Superior temporal gyrus (tissue), 1 donor: Measurements from ENCODE around the gene LSP1.

Source experiments
- DNase-seq: peaks from one replicate; pipeline ENCODE4 v3.0.0-alpha.2; 2016; ENCODE audit errors: extremely low spot score

The LSP1 gene

DNA sequence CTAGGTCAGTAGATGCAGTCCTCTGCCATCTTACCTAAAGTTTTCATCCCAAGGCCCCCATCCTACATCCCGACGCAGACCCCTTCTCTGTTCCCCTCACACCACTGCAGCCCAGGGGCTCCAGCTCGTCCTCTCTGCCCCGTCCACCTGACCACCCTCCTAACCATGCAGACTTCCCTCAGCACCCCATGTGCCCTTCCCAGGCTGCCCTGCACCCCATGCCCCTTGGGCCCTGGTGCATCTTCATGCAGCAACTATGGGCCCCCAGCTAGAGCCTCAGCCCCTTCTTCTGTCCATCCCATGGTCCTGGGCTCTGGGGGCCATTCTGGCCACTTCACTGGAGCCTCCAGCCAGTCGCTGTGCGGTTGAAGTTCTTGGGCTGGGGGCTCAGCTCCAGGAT lies 35.9 kb downstream of the LSP1 start:
- DNase-seq = no peak

DNA sequence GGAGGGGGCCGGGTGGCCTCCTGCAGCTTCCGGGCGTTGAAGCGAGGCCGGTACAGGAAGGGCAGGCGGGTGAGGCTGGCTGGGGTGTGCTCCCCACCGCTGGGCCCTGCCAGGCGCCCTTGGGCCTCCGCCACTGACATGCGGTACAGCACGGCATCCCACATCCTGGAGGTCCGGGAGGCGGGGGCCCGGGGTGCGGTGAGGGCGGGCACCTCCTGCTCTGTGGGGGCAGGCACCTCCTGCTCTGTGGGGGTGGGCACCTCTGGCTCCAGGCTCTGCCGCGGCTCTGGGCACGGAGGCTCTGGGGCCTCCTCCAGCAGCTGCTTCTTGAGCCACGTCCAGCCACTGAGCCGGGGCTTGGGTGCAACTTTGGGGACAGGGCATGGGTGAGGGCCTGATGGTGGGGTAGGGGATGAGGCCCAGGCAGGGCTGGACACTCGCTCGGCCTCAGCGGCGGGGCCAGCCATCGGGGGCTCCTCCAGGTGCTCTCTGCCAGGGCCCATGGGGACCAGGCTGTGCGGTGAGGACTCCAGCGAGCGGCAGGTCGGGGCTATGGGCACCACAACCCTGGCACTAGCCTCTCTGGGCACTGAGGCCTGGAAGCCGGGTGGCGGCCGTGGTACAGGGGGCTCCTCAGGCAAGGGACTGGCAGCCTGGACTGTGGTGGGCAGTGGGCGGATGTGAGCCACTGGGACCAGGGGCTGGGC lies 36.5 kb downstream of the LSP1 start:
- DNase-seq = no peak

DNA sequence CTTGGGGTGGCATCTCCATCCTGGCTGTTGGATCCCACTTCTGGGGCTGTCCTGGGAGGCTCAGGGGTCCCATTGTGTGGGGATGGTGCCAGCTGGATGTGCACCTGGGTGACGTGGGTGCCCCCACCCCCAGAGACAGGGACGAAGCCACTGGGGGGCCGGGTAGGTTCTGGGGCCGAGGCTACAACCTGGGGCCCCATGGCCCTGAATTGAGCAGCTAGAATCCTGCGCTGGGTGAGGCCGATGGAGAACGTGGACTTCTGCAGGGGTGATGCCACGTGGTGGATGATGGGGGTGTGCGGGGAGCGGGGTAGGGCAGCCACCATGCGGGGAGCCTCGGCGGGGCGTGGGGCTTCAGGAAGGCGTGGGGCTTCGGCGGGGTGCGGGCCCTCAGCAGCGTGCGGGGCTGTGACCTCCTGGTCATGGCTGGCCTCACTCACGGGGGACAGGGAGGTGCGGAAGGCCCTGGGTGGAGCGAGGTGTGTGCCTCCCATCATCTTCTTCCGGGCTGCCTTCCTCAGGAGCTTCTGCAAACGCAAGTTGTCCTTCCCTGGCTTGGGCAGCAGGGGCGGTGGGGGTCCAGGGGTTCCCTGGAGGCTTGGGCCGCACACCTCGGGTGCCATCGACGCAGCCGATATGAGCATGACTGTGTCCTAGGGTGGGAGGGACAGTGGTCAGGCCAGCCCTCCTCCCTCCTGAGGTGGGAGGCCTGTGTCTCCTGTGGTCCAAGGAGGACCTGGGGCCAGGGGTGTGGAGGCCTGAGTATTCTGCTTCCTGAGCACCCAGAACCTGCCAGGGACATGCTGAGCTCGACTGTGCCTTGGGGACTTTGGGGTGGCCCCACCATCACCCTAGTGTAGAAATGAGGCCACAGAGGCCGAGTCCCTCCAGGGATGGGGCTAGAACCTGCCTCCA lies 37.3 kb downstream of the LSP1 start:
- no peak for DNase-seq

DNA sequence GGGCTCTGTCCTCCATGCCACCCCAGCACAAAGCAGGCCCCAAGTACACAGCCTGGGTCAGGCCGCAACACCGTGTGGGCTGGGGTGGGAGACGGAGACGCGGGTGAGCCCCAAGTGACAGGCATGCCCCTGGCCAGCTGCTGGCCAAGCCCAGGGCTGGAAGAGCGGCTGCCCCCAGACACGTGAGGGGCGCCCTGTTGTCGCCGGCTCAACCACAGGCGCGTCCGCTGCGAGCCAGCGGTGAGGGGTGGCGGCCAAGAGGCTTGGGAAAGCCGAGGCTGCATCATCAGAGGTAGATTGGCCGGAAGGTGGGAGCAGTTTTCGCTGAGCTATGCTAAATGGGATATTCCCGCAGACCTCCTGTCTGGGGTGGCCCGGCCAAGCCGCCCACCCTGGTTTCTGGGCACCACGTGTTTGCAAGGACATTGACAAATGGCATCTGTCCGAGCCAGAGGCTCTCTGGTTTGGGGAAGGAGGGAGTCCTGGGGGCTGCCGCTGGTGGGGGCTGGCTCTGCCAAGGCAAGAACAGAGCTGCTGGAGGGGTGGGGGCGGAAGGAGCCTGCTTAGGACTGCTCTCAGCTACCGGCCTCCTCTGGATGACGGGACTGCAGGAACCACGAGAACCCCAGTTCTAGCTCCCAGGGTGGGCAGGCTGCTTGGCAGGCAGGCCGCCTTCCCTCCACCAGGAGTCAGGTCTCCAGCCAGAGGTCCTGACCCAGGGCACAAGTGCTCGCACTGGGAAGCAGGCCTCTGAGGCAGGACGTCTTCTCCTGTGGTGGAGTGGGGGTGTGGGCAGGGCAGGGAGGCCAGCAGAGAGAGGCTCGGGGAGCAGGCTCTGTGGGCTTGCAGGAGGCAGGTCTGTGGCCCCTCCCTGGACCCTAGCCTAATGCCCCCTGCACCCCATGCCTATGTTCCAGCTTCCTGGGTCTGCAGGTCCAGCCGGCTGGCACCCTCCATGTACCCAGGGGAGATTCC lies 38.3 kb downstream of the LSP1 start:
- DNase-seq = no peak

DNA sequence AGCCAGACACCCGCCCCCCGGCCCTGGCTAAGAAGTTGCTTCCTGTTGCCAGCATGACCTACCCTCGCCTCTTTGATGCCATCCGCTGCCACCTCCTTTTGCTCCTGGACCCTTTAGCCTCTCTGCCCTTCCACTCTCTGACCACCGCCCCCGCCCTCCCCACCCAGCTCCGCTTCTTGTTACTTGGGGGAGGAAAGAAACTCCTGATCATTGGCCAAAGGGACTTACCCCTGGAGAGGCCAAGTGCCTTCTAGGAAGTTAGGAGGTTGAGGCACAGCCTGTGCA lies 38.9 kb downstream of the LSP1 start, which contains the start of gene PRR33:
Gene PRR33 (minus strand): TSS at position 65 of the 285 bp plus-strand sequence. CDS start 1,311 bp downstream, outside the sequence.
- no peak for DNase-seq

DNA sequence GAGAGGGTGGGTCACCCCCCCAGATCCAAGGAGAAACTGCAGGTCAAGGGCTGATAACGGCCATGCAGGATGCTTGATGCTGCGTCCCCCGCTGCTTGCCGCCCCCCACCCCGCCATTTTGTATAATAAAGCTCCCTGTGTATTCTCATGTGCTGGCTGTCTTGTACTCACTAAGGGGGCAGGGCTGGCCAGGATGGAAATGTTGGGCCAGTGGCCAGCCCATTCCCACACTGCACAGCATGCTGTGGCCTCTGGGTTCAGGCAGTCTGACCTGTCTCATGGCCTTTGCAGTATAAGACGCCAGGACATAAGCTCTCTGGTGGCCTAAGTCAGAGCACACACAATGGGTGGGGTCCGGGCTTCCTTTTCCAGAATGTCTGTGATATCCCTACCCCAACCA lies 39.2 kb downstream of the LSP1 start:
- DNase-seq = no peak

DNA sequence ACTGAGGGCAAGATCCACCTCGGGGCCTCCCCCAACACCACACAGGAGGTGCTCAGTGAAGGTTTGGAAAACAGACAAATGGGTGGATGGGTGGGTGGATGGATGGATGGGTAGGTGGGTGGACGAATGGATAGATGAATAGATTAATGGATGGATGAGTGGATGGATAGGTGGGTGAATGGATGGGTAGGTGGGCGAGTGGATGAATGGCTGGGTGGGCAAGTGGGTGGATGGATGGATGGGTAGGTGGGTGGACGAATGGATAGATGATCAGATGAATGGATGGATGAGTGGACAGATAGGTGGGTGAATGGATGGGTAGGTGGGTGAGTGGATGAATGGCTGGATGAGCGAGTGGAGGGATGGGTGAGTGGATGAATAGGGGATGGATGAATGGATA lies 39.7 kb downstream of the LSP1 start:
- DNase-seq = no peak

DNA sequence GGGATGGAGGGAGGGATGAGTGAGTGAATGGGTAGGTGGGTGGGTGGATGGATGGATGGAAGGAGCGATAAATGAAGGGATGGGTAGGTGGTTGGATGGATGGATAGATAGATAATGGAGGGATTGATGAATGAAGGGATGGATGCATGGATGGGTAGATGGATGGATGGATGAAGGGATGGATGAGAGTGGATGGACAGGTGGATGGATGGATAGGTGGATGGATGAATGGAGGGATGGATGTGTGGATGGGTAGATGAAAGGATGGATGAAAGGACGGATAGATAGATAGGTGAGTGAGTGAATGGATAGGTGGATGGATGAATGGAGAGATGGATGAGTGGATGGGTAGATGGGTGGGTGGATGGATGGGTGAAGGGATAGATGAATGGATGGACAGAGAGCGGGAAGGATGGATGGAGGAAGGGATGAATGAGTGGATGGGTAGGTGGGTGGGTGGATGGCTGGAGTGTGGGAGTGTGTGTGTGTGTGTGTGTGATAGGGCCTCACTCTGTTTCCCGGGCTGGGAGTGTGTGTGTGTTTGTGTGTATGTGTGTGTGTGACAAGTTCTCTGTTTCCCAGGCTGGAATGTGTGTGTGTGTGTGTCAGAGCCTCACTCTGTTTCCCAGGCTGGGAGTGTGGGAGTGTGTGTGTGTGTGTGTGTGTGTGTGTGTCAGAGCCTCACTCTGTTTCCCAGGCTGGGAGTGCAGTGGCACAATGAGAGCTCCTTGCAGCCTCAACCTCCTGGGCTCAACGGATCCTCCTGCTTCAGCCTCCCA lies 40.9 kb downstream of the LSP1 start:
- DNase-seq = no peak

DNA sequence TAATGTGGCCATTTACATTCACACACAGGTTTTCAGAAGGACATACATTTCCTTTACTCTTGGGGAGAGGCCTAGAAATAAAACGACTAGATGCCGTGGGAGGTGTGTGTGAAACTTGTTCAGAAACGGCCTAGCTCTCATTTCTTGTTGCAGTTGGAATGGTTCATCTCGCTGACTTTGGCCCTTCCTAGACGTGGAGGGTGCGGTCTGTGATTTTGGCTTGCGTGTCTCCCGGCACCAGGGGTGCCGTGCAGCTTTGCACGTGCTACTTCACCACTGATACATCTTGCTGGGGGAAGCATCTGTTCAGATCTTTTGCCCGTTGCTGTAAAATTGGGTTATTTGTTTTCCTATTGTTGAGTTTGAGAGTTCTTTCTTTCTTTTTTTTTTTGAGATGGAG lies 41.9 kb downstream of the LSP1 start:
- peak; percentile 43 for DNase-seq

DNA sequence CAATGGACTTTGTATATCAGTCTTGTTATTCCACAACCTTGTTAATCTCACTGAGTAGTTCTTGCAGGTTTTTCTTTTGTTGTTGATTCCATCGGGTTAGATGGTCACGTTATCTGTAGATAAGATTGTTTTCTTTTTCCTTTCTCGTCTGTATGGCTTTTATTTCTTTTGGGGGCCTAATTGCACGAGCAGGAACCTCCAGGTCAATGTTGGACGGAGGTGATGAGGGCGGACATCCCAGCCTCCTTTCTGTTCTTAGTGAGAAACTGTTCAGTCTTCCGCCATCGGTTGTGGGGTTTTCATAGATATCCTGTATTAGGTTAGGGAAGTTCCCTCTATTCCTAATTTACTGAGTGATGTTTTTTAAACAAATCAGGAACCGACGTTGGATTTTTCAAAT lies 43.6 kb downstream of the LSP1 start:
- no peak for DNase-seq

DNA sequence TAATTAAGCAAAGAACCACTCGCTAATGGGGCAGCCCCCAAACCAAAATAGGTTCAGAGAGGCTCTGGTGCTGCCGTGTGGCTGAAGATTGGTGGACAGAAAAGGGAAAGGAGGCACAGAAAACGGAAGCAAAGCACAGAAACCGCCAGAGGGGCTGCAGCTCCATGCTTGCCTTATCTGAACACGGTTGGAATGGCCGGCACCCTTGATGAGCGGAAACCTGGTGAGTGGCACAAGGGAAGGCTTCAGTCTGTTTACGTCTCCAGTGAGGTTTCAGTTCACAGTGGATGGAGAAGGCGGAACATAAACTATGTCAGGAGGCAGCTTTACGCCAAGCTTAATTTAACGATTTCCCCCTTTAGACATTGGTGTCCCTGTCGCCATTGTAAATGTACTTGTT lies 44.0 kb downstream of the LSP1 start:
- DNase-seq = no peak

DNA sequence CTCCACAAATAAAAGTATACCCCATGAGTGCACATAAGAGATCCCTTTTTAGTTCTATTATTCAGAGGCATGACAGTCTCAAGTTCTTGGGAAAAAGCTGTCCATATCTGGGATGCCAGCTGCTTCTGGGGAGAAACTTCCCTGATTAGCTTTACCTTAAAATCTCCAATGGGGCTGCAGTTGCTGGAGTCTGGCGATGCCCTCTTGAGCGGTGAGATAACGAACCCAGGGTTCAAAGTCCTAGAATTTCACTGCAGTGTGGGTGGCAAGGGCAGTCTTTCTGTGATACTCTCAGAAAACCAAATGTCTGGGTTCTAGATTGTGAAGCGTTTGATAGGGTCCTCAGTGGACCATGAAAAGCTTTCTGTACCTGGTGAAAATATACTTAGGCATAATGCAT lies 46.2 kb downstream of the LSP1 start:
- DNase-seq = no peak

DNA sequence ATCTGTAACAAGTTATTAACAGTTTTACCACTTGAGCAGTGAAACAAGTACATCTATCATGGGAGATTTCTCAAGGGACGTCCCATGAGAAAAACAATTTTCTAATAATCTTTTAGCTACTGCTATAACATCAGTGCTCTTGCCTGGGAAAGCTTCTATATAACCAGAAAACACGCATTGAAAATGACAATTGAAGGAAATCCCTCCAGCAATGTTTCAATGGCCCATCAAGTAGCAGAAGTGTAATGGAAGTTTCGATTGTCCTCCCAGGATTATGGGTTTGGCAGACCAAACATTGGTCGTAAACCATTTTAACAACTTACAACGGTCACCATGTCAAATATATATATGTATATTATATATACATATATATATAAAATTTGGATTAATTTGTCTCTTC lies 46.8 kb downstream of the LSP1 start:
- no peak for DNase-seq

DNA sequence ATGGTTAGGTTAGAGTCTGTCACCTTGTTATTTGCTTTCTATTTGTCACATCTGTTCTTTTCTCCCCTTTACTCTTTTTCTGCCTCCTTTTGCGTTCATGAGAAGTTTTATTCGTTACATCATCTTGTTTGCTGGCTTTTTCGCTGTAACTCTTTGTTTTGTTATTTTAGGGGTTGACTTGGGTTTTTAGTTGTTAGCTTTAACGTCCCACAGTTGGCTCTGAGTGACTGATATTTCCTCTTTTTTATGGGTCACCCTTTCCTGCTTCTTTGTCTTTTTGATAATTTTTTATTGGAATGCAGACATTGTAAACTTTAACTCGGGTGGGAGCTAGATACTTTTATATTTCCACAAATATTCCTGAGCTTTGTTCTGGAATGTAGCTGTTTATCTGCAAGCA lies 53.3 kb downstream of the LSP1 start:
- DNase-seq = no peak

DNA sequence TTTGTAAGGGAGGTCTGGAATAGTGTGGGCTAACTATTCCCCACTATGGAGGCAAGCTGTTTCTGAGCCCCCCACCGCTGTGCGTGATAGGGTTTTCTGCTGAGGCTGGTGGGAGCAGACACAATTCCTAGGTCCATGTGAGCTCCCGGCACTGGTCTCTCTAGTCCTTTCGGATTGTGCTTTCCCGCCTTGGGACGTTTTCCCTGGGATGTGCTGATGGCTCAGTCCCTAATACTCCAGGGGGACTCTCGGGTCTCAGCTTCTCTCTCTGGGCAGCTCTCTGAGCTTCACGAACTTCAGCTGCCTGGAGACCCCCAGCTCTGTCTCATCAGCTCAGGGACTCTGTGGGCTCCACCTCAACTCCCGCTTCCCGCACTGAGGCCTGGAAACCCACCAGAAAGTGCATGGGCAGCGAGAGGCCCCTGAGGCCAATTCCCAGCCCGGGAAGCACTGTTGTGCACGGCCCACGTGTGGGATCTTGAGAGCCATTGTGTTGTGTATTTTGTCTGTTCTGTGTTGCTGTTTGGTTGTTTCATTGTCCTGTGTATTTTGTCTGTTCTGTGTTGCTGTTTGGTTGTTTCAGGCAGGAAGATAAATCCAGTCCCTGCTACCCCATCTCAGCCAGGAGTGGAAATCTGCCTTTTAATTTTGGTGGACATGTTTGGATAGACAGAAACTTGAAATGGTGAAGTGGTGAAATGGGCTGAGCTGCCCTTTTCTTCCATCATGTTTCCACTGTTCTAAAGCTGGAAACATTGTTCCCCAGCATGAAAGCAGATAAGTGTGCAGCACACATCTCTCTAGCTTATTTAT lies 53.9 kb downstream of the LSP1 start:
- DNase-seq = no peak

DNA sequence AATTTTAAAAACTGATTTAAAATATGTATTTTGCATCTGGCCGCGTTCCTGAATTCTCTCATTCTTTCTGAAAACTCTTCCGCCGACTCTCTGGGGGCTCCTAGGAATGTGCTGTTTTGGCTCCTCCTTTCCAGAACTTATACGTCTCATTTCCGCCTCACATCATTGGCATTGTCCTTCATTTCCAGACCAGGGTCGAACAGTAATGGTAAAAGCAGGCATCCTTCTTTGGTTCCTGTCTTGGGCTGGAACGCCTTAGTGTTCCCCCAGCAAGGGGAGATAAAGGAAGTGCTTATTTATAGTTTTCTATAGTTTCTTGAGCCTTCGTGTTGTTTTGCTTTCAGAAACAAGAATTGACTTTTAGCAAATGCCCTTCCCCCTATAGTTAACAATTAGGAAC lies 55.7 kb downstream of the LSP1 start:
- DNase-seq = no peak

DNA sequence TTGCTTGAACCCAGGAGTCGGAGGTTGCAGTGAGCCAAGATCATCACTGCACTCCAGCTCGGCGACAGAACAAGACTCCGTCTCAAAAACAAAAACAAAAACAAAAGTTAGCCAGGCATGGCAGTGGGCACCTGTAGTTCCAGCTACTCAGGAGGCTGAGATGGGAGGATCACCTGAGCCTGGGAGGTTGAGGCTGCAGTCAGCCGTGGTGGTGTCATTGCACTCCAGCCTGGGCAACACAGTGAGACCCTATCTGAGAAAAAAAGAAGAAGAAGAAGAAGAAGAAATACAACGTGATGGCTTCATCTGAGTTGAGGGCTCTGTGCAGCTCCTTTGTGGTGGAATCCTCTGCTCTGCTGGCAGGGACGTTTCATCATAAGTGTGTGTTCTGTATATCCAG lies 56.6 kb downstream of the LSP1 start:
- no peak for DNase-seq

DNA sequence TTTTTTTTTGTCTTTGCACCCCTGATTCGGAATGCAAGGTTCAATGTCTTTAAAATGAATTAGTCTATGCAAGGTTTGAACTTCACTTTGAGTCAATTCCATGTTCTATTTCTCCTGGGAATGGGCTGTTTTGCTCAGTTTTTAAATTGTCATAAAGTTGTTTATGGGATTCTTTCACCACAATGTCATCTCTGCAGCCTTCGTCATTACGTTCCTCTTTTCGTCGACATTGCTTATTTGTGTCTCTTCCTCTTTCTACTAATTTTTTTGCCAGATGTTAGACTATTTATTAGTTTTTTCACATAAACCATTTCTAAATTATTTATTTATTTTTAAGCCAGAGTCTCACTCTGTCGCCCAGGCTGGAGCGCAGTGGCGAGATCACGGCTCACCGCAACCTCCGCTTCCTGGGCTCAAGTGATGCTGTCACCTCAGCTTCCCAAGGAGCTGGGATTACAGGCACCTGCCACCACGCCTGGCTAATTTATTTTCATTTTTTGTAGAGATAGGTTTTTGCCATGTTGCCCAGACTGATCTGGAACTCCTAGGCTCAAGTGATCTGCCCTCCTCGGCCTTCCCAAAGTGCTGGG lies 59.5 kb downstream of the LSP1 start:
- no peak for DNase-seq

DNA sequence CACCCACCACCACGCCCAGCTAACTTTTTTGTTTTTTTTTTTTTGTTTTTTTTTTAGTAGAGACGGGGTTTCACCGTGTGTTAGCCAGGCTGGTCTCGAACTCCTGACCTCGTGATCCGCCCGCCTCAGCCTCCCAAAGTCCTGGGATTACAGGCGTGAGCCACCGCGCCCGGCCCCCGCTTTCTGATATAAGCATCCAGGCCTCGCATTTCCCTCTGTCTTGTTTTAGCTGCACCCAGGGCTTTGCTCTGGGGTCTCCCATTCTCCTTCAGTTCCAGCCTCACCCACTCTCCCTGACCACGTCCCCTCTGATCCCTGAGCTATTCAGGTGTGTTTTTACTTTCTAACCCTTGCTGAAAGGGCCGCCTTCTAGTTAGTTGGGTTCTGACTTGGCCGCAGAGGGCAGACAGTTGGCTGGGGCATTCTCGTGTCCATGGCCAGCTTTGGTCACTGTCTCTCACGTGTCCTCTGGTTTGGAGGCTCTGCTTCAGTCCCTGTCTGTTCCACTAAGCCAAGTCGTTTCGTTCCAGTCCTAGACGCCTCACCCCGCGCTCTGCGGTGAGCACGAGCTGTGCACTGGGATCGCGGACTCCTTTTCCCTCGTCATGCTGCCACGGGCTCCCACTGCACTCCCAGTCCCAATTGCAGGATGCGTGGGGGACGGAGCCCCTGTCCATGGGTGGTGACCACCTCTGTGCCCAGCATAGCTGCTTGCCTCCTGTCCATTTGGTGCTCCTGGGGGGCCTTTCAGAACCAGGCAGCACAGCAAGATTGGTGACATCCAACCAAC lies 60.6 kb downstream of the LSP1 start:
- no peak for DNase-seq
